Liver (tissue), 3 donors: ENCODE results near the gene ANKMY1.

Experiments used
- RAD21 ChIP-seq, 2 donors: IDR thresholded peaks; 2 replicates each; pipeline ENCODE4 v1.6.1; 2016; ENCODE audit warnings: antibody characterized with exemption in 2 of 2, mild to moderate bottlenecking in 2 of 2
- TAF1 ChIP-seq: conservative IDR thresholded peaks from 2 replicates; pipeline ENCODE4 v1.6.1; 2016; ENCODE audit warnings: antibody characterized with exemption, mild to moderate bottlenecking
- YY1 ChIP-seq: IDR thresholded peaks from 2 replicates; pipeline ENCODE4 v1.6.1; 2016; ENCODE audit warnings: antibody characterized with exemption, mild to moderate bottlenecking
- TF ChIP-seq, protein P1 (sequence below): IDR thresholded peaks from 2 replicates; pipeline ENCODE4 v1.6.1; 2016; ENCODE audit warnings: antibody characterized with exemption
- TF ChIP-seq, protein P2 (sequence below): fragments of 150-350 bp; IDR thresholded peaks from 2 replicates; pipeline ENCODE4 v1.5.1; 2017; ENCODE audit warnings: improper control_type of control experiment, low read depth, low read length; ENCODE audit not compliant: missing input control
- TF ChIP-seq, protein P3 (sequence below): IDR thresholded peaks from 2 replicates; pipeline ENCODE4 v1.6.1; 2016; ENCODE audit warnings: antibody characterized with exemption
- donor health status: healthy.
- donor health status: healthy.

DNA sequence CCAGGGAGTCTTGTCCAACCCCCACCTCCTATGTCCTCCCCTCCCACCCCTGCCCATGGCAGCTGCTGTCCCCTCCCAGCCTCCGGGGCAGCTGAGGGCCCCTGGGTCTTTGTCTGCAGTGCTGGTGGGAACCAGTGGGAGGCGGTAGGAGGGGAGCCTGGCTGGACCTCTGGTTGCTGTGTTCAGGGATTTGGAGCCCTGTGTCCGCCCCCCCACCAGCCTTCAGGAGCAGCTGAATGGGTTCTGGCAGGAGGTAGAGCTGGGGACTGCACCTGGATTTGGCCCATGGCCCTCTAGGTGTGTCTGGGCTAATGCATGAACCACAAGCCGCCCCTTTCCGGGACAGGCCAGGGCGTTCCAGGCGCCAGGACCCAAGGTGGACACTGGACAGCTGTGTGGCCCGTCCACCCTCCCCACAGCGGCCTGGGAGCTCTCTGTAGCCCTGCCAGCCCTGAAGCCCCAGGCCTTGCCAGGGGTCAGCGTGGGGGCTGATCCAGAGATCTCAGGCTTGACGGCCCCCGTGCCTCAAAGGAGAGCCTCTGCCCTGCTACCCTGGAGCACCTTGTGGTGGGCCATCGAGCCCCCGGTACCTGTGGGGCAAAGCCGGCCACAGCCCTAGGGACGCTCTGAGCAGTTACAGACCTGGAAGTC lies 96.9 kb downstream of the ANKMY1 start:
- TF ChIP-seq YY1 = no peak
- TF ChIP-seq, protein P1, sequence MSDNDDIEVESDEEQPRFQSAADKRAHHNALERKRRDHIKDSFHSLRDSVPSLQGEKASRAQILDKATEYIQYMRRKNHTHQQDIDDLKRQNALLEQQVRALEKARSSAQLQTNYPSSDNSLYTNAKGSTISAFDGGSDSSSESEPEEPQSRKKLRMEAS = no peak
- TF ChIP-seq, protein P2, sequence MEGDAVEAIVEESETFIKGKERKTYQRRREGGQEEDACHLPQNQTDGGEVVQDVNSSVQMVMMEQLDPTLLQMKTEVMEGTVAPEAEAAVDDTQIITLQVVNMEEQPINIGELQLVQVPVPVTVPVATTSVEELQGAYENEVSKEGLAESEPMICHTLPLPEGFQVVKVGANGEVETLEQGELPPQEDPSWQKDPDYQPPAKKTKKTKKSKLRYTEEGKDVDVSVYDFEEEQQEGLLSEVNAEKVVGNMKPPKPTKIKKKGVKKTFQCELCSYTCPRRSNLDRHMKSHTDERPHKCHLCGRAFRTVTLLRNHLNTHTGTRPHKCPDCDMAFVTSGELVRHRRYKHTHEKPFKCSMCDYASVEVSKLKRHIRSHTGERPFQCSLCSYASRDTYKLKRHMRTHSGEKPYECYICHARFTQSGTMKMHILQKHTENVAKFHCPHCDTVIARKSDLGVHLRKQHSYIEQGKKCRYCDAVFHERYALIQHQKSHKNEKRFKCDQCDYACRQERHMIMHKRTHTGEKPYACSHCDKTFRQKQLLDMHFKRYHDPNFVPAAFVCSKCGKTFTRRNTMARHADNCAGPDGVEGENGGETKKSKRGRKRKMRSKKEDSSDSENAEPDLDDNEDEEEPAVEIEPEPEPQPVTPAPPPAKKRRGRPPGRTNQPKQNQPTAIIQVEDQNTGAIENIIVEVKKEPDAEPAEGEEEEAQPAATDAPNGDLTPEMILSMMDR = no peak
- TF ChIP-seq, protein P3, sequence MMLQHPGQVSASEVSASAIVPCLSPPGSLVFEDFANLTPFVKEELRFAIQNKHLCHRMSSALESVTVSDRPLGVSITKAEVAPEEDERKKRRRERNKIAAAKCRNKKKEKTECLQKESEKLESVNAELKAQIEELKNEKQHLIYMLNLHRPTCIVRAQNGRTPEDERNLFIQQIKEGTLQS = no peak
- TF ChIP-seq RAD21 (IDR thresholded peaks at IDR 0.05) = no peak
- no peak for TF ChIP-seq TAF1
